Measurements from ENCODE around the gene ITPRID2. TPM values are rescaled to one million over a fixed set of nuclear protein-coding genes. Genes with fewer than 3 reads are reported as not detected.

ITPRID2 gene
- total RNA-seq, 1 experiment from 2014 or later, result 419 TPM

- Histone ChIP-seq H3K4me1 (replicated peaks; ENCODE audit: insufficient read depth) (no peaks in the 10 kb centered on the region), H3K4me2 (no peak overlapping the region), H2AFZ (no peak overlapping the region), H3K4me3 (no peak overlapping the region), H3K9me3 (ENCODE audit: insufficient read depth, low read depth) (no peaks in the 10 kb centered on the region), H3K9me2 (ENCODE audit: insufficient read depth) (0 out of 2 replicates have a peak, but pooled peaks cover 3% of the 10 kb centered on the region), H4K20me1 (ENCODE audit: insufficient read depth) (no peaks in the 10 kb centered on the region), H3K79me2 (ENCODE audit: low read depth) (no peaks in the 10 kb centered on the region), H3F3A (ENCODE audit: insufficient read depth, low read depth) (no peaks in the 10 kb centered on the region), H3K27me3 (ENCODE audit: insufficient read depth, low read depth) (no peaks in the 10 kb centered on the region), H3K36me3 (ENCODE audit: low read depth) (no peaks in the 10 kb centered on the region), H3K27ac (no peak overlapping the region)
- DNase-seq, result no peak
- CTCF ChIA-PET, result no interaction called here
- intact Hi-C loops (cut with micrococcal nuclease; ENCODE audit: unreplicated experiment), result no loop called here
- TF ChIP-seq CTCF (conservative IDR thresholded peaks at IDR 0.05), result no peak
- TF ChIP-seq EZH2 (IDR thresholded peaks at IDR 0.05; ENCODE audit: low read depth), result no peak
- POLR2A ChIA-PET (ENCODE audit: unreplicated experiment), result no interaction called here
- no TSS peak for BruUV-seq (replicated peaks)
Observed at GRCh38 chr2:181978351-181979150, 87.0 kb downstream of the ITPRID2 start.

Other genes with a start within 250 kb of the ITPRID2 start
- 1.5 and 1.6 TPM in 2 replicates for gene CERKL, start 234.6 kb upstream of the ITPRID2 start, total RNA-seq (2021)
- not detected in 2 replicates for gene NEUROD1, start 211.2 kb upstream of the ITPRID2 start, total RNA-seq (2021)
- 13.4 and 27.5 TPM in 2 replicates for gene PPP1R1C, start 94.1 kb downstream of the ITPRID2 start, total RNA-seq (2021)

Data from PC-9 (cell line).